GOT3 (cell line): ENCODE data around the gene MISP.
"Not testable (repeated sequence)": the region's sequence is repeated elsewhere in the genome, so short reads cannot be mapped to it uniquely, and the experiment has no call there.

Source experiments
- DNase-seq: peaks from one replicate; lab custom pipeline; 2025; ENCODE audit warnings: mixed read lengths; lab: John Stamatoyannopoulos, UW

MISP gene

GRCh38 chr19:750640-751423, at the start of gene MISP:
Gene MISP, plus strand, starts transcription at chr19:751112. Its CDS starts 5,835 bp downstream, at chr19:756947.
- no peak for DNase-seq

- DNase-seq, result not testable (repeated sequence)
These were observed 48.1 kb upstream of the MISP start for GRCh38 chr19:702847-703246.

- no peak for DNase-seq
These were observed 47.6 kb upstream of the MISP start for GRCh38 chr19:703329-703650.

- no peak for DNase-seq
These were observed 47.1 kb upstream of the MISP start for GRCh38 chr19:703651-704446.

- DNase-seq, result no peak
These were observed 46.5 kb upstream of the MISP start for GRCh38 chr19:704447-704741.

GRCh38 chr19:708154-709143, 42.5 kb upstream of the MISP start, which contains the start of gene PALM:
Gene PALM, plus strand, starts transcription at chr19:708935. Its CDS starts 212 bp downstream, at chr19:709147.
- DNase-seq, result no peak

- no peak for DNase-seq
These were observed 41.5 kb upstream of the MISP start for GRCh38 chr19:709196-709964.

GRCh38 chr19:709965-710571, 40.8 kb upstream of the MISP start:
- DNase-seq, result no peak

GRCh38 chr19:710767-711166, 40.1 kb upstream of the MISP start:
- no peak for DNase-seq

GRCh38 chr19:711254-711653, 39.7 kb upstream of the MISP start:
- DNase-seq, result no peak

GRCh38 chr19:715347-715746, 35.6 kb upstream of the MISP start:
- DNase-seq, result no peak

- DNase-seq, result no peak
These were observed 32.5 kb upstream of the MISP start for GRCh38 chr19:718251-718951.

GRCh38 chr19:718991-719512, 31.9 kb upstream of the MISP start:
- DNase-seq, result no peak

GRCh38 chr19:719636-720344, 31.1 kb upstream of the MISP start:
- DNase-seq, result no peak

- no peak for DNase-seq
These were observed 30.4 kb upstream of the MISP start for GRCh38 chr19:720345-721160.

GRCh38 chr19:722553-723101, 28.3 kb upstream of the MISP start:
- no peak for DNase-seq

- no peak for DNase-seq
These were observed 27.7 kb upstream of the MISP start for GRCh38 chr19:723247-723646.

GRCh38 chr19:723714-724113, 27.2 kb upstream of the MISP start:
- DNase-seq, result no peak
